Measurements from ENCODE around the gene CXXC5. TPM values are rescaled to one million over a fixed set of nuclear protein-coding genes. Genes with fewer than 3 reads are reported as not detected.

CXXC5 gene
- polyA plus RNA-seq, 1 donor from 2014 or later: 24.4 TPM

GRCh38 chr5:139677736-139678613 is 29.8 kb downstream of the CXXC5 start:
- Histone ChIP-seq H3K36me3 (ENCODE audit: insufficient read depth, low read length) (no peaks in the 10 kb centered on the region), H3K9me2 (ENCODE audit: insufficient read depth, low read length) (no peaks in the 10 kb centered on the region), H3K79me2 (replicated peaks; ENCODE audit: insufficient read depth, low read length) (no peaks in the 10 kb centered on the region), H3K4me2 (ENCODE audit: low read length) (no peak overlapping the region), H2AFZ (ENCODE audit: low read depth, low read length) (no peak overlapping the region), H3K9me3 (ENCODE audit: low read length) (no peaks in the 10 kb centered on the region), H3K27ac (ENCODE audit: low read length) (peak overlapping the region; percentile 47), H3K9ac (ENCODE audit: low read length) (peak overlapping the region; percentile 40), H3K27me3 (ENCODE audit: insufficient read depth, low read depth, low read length) (no peaks in the 10 kb centered on the region), H3F3A (ENCODE audit: insufficient read depth, low read length, poor library complexity, severe bottlenecking) (no peaks in the 10 kb centered on the region), H3K4me3 (ENCODE audit: low read length) (peak overlapping the region; percentile 39), H4K20me1 (ENCODE audit: insufficient read depth) (no peaks in the 10 kb centered on the region)
- TF ChIP-seq POLR2AphosphoS5 (IDR thresholded peaks at IDR 0.05) (peak; percentile 36), RAD21 (conservative IDR thresholded peaks at IDR 0.05) (peak; percentile 16), MXI1 (conservative IDR thresholded peaks at IDR 0.05; ENCODE audit: poor library complexity, severe bottlenecking) (no peak)

GRCh38 chr5:139678751-139679750 is 30.9 kb downstream of the CXXC5 start:
- Histone ChIP-seq H3K27ac (ENCODE audit: low read length) (no peak overlapping the region), H3K4me3 (ENCODE audit: low read length) (no peak overlapping the region)
- no peak for TF ChIP-seq TAF1 (IDR thresholded peaks at IDR 0.05; ENCODE audit: low read depth)
- TF ChIP-seq REST (IDR thresholded peaks at IDR 0.05; ENCODE audit: borderline replicate concordance): no peak
- no peak for TF ChIP-seq EZH2 (IDR thresholded peaks at IDR 0.05; ENCODE audit: borderline replicate concordance, insufficient read depth, low read length, poor library complexity, severe bottlenecking)
- TF ChIP-seq CTCF (IDR thresholded peaks at IDR 0.05; ENCODE audit: poor library complexity, severe bottlenecking): no peak
- TF ChIP-seq SMC3 (conservative IDR thresholded peaks at IDR 0.05; ENCODE audit: poor library complexity): no peak
- no peak for TF ChIP-seq MXI1 (conservative IDR thresholded peaks at IDR 0.05; ENCODE audit: poor library complexity, severe bottlenecking)
- TF ChIP-seq POLR2AphosphoS5 (IDR thresholded peaks at IDR 0.05): no peak
- no peak for TF ChIP-seq RAD21 (conservative IDR thresholded peaks at IDR 0.05)
- TF ChIP-seq EP300 (conservative IDR thresholded peaks at IDR 0.05; ENCODE audit: poor library complexity, severe bottlenecking): no peak

More at GRCh38 chr5:139678751-139679750, 30.9 kb downstream of the CXXC5 start:
- H3F3A ChIP-seq (ENCODE audit: insufficient read depth, low read length, poor library complexity, severe bottlenecking): no peaks in the 10 kb centered on the region
- no peaks in the 10 kb centered on the region for H3K36me3 ChIP-seq (ENCODE audit: insufficient read depth, low read length)
- H3K27me3 ChIP-seq (ENCODE audit: insufficient read depth, low read depth, low read length): no peaks in the 10 kb centered on the region
- H3K9me3 ChIP-seq (ENCODE audit: low read length): no peaks in the 10 kb centered on the region
- H3K9me2 ChIP-seq (ENCODE audit: insufficient read depth, low read length): no peaks in the 10 kb centered on the region
- no peak overlapping the region for H3K4me2 ChIP-seq (ENCODE audit: low read length)
- H3K9ac ChIP-seq (ENCODE audit: low read length): no peak overlapping the region
- no peaks in the 10 kb centered on the region for H4K20me1 ChIP-seq (ENCODE audit: insufficient read depth)
- no peaks in the 10 kb centered on the region for H3K79me2 ChIP-seq (replicated peaks; ENCODE audit: insufficient read depth, low read length)
- H2AFZ ChIP-seq (ENCODE audit: low read depth, low read length): no peak overlapping the region

All from neural cell (in vitro differentiated cells).